Activated CD8-positive, alpha-beta memory T cell treated with anti-CD3 and anti-CD28 coated beads, Interleukin-2, amount 50 U/mL, for 4 hours (primary cell): ENCODE measurements around the gene SLC17A9.

Source experiments
- DNase-seq: peaks from one replicate; pipeline ENCODE4 v3.0.0-alpha.2; 2020

Gene SLC17A9

GRCh38 chr20:62986257-62986800 is 33.8 kb downstream of the SLC17A9 start:
- no peak for DNase-seq

DNA sequence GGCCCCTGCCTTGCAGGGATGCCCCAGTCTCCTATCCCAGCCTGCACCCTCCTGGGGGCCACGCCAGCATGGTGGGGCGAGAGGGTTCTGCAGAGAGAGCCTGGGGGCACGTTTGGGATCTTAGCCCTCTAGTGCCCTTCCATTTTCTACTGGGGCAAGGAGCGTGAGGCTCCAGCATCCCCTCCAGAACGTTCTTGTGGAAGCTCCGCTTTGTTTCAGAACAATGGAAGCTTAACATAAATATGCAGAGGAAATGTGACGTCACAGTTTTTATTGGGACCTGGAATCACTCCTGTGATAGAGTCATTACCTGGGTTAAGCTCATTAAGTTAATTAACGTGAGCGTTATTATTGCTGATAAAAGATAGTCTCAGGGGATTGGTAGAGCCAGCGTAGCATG is 34.6 kb downstream of the SLC17A9 start:
- DNase-seq, result no peak

- DNase-seq, result no peak
Observed at GRCh38 chr20:62989201-62989601, 36.7 kb downstream of the SLC17A9 start.

DNA sequence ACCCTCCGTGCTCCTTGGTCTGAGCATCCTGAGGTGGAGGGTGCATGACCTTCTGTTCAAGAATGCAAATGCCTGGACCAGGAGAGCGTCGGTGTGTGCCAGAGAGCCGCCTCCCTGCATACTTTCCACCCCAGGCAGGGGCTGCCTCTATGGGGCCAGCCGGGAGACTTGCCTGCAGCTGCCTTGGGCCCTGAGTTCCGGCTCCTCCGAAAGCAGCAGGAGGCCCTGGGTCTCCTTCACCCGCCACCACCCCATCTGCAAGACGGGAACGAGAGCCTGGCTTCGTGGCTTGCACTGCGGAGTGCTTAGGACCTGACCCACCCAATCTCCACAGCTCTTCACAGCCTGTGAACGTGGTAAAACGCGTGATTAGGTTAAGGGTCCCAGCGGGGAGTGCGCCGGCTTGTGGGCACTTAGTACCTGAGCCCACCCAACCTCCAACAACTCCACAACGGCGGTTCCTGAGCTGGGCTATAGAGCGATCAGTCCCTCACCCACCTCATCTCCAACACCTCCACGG is 37.9 kb downstream of the SLC17A9 start:
- DNase-seq, result no peak

DNA sequence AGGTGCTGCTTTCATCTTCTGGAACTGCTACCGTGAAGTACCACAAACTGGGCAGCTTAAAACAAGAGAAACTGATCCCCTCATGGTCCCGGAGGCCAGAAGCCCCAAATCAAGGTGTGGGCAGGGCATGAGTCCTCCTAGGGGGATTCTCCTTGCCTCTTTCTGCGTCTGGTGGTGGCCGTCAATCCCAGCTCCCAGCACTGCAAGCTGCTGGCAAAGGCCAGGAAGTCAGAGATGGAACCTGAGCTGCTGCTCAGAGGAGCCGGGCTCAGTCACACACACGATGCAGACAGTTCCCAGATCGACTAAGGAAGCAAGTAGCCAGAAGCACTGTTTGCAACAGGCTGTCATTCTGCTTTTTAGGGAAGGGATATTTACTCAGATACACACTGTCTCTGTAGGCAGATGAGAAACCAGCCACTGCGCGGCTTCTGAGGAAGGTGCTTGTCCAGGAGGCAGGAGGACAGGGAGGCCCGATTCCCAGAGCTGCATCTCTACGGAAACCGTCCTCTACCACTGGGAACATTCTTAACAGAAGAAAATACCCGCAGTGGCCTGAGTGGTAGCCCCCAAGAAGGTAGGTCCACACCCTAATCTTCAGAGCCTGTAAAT is 38.8 kb downstream of the SLC17A9 start:
- DNase-seq, result no peak

GRCh38 chr20:62991863-62992262 is 39.4 kb downstream of the SLC17A9 start:
- DNase-seq, result no peak

GRCh38 chr20:62993856-62994494 is 41.5 kb downstream of the SLC17A9 start:
- DNase-seq, result no peak

- DNase-seq, result no peak
Observed at GRCh38 chr20:62994869-62995281, 42.4 kb downstream of the SLC17A9 start.

DNA sequence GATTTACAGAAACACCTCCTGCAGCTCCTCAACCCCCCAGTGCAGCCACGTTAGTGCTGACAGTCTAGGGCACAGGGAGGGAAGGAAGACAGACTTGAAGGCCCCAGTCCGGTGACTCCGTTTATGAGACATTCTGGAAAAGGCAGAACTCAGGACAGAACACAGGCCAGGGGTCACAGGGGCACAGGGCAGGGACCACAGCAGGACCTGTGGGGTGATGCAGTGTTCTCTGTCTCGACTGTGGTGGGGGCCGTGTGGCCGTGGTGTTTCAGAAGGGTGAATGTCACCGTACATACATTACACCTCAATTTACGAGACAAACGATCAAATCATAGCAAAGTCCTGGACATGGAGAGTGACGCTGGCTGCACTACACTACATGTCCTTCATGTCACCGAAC is 43.0 kb downstream of the SLC17A9 start:
- DNase-seq, result no peak

GRCh38 chr20:62995898-62996595 is 43.5 kb downstream of the SLC17A9 start:
- DNase-seq, result no peak

DNA sequence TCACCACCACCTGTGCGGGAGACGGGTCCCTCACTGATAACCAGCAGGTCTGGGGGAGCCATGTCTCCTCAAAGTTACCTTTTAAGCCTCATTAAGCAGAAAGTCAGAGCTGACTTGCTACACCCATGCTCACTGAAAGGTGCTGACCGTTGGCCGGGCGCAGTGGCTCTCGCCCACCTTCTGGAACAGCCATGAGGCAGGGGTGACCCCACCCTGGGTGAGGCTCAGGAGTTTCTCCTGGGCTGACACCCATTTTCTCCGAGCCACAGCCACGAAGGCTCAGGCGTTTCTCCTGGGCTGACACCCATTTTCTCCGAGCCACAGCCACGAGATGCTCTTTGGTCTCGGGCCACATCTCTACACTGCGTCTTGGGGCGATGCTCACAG is 44.1 kb downstream of the SLC17A9 start:
- DNase-seq, result no peak

DNA sequence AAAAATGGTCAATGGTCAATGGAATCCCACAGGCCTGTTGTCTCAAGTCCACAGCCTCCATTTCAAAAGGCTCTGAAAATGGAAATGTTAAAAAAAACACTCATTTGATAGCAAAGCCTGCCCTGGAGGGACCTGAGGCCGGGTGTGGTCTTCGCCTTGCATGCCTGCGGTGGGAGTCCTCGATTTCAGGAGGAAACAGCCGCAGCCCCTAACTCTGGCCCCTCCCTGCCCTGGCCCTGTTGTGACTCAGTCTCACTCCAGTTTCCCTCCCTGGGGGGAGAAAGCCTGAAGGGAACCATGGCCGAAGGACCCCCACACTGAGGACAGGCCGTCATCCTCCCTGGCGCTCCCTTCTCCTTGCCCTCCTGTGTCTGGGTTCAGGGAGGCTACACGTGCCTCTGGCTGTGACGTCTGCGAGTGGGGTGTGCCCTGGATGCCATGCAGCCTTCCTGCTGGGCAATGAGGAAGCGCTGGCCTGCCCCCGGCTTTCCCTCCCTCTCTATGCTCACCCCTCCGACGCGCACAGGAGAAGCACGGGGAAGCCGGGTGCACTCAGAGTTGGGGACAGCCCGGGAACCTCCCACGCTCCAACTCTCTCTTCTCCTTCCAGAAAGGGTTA is 45.0 kb downstream of the SLC17A9 start:
- no peak for DNase-seq

DNA sequence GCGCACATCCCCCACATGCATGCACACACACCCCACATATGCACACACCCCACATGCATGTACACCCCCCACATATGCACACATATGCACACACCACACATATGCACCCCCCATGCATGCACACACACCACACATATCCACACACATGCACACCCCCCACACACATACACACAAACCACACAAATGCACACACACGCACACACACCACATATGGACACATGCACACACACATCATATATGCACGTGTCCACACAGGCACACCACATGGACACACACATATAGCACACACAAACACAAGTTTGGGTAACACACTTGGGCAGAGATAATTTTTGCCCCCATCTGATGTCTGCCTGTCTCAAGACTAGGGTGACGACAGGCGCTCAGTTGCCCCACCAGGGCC is 45.9 kb downstream of the SLC17A9 start:
- no peak for DNase-seq

DNA sequence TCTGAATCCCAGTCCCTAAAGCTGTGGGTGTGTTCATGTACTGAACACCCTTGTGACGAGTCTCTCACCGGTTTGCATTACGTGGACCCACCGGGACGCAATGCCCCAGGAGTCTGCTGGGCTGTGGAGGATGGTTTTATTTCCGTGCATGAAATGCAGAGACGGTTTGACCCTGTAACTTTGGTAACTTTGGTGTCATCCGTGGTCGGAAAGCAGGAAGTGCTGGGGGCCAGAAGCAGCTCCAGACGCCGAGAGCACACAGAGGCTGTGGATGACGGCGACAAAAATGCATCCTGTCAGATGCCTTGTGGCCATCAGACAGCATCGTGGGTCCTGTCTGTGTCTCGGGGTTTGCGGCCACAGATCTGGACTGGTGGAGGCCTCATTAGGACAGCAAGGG is 47.1 kb downstream of the SLC17A9 start:
- no peak for DNase-seq

DNA sequence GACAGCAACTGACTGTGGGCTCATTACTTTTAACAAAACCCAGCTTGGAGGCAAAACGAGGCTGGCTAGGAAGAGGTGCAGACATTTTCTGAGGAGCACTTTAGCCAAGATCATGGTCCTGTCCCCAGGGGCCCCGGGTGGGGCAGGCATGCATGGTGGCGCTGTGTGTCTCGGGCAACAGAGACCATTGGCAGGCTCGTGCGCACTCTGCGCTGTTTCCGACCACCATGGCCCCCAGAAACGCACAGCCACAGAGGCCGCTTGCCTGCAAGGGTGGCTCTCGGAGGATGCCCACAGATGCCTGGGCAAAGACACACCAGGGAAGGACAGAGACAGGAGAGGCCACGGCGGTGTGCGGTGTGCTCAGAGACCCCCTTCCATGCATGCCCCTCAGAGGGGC is 47.5 kb downstream of the SLC17A9 start:
- no peak for DNase-seq

- no peak for DNase-seq
Observed at GRCh38 chr20:63000958-63001357, 48.4 kb downstream of the SLC17A9 start.

GRCh38 chr20:63002511-63002910 is 50.0 kb downstream of the SLC17A9 start:
- no peak for DNase-seq

DNA sequence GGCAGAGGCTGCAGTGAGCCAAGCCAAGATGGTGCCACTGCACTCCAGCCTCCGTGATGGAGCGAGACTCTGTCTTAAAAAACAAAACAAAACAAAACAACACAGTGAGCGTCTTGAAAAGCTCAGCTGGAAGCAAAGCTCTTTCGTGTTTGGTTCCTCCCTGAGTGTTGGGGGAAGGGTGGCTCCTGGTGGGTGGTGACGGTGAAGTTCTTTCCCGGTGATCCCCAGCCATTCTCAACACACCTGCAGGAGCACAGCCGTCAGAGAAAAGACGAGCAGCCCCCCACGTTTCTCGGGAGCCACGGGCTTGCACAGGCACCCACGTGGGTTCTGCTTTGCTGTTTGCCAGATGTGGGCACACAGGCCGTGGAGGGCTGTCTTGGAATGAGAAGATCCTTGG is 51.0 kb downstream of the SLC17A9 start:
- DNase-seq, result no peak

GRCh38 chr20:63004607-63005364 is 52.3 kb downstream of the SLC17A9 start:
- no peak for DNase-seq

- no peak for DNase-seq
Observed at GRCh38 chr20:63005365-63005861, 52.9 kb downstream of the SLC17A9 start.

DNA sequence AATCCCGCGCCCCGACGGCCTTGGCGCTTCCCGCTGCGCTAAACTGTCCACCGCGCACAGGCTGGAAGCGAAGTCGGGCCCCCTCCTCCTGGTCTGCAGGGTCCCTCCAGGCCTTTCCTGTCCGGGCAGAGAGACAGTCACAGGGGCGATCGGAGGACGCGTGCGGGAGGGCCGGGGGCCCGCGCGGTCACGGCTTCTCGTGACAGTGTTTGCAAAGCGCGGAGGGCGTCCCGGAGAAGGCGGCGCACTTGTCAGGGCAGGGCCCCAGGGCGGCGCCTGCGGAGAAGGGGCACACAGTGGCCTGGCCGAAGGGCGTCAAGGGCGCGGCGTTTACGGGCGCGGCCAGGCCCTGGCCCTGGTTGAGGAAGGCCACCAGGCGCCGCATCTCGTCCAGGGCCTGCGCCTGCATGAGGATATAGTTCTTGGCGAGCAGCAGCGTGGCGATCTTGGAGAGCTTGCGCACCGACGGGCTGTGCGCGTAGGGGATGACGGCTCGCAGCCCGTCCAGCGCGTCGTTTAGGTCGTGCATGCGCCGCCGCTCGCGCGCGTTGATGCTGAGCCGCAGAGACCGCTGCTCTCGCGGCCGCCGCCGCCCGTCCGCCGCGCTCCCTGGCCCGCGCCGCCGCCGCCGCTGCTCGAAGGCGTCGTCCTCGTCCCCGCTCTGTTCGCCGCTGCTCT is 53.5 kb downstream of the SLC17A9 start:
- no peak for DNase-seq
